GM12878 (cell line): ENCODE measurements around the gene MRTFB.

Source experiments
- EP300 ChIP-seq, 2 experiments: fragments of 150-350 bp in 1 of 2; IDR thresholded peaks; 2 replicates each; pipeline ENCODE4 v1.6.1; 2011 to 2012; ENCODE audit warnings: low read depth in 2 of 2, low read length in 2 of 2, borderline replicate concordance in 1 of 2, improper control_type of control experiment in 1 of 2, inconsistent platforms in 1 of 2; ENCODE audit not compliant: control insufficient read depth in 1 of 2
- TF ChIP-seq, protein P1 (sequence below): IDR thresholded peaks from 2 replicates; pipeline ENCODE4 v1.6.1; 2011; ENCODE audit warnings: low read depth, mild to moderate bottlenecking, low read length, moderate library complexity, borderline replicate concordance; ENCODE audit errors: extremely low read depth

DNA sequence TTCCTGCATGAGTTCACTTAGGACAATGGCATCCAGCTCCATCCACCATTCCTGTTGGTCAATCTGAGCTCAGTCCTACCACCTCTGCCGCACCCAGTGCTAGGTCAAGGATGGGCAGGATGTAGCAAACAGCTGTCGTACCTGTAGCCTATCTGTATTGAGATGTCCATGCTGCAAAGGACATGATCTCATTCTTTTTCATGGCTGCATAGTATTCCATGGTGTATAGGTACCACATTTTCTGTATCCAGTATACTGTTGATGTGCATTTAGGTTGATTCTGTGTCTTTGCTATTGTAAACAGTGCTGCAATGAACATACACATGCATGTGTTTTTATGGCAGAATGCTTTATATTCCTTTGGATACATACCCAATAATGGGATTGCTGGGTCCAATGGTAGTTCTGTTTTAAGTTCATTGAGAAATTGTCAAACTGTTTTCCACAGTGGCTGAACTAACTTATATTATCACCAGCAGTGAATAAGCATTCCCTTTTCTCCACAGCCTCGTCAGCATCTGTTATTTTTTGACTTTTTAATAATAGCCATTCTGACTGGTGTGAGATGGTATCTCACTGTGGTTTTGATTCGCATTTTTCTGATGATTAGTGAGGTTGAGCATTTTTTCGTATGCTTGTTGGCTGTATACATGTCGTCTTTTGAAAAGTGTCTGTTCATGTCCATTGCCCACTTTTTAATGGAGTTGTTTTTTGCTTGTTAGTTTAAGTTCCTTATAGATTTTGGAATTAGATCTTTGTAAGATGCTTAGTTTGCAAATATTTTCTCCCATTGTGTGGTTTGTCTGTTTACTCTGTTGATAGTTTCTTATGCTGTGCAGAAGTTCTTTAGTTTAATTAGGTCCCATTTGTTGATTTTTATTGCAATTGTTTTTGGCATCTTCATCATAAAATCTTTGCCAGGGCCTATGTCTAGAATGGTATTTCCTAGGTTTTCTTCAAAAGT, 7.2 kb upstream of the MRTFB start:
- no peak for TF ChIP-seq EP300 (IDR thresholded peaks at IDR 0.05; ENCODE audit: borderline replicate concordance in 1 of 2, control insufficient read depth in 1 of 2, low read depth in 2 of 2, low read length in 2 of 2)
- TF ChIP-seq, protein P1, sequence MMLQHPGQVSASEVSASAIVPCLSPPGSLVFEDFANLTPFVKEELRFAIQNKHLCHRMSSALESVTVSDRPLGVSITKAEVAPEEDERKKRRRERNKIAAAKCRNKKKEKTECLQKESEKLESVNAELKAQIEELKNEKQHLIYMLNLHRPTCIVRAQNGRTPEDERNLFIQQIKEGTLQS: no peak
